ENCODE results near the gene BTBD2. TPM values are rescaled to one million over a fixed set of nuclear protein-coding genes. Genes with fewer than 3 reads are reported as not detected.

The BTBD2 gene
- total and polyA plus RNA-seq, 10 of the 15 experiments (the other 5 are each of a cell fraction or from before 2014, with no cell fraction given) = 0.13 to 66.2 (median 10.4) TPM

GRCh38 chr19:1984357-1984756 lies 31.2 kb downstream of the BTBD2 start (continued):
- TF ChIP-seq SUZ12 (IDR thresholded peaks at IDR 0.05; ENCODE audit: unreplicated experiment) = no peak

GRCh38 chr19:1981253-1981652 lies 34.3 kb downstream of the BTBD2 start:
- intact Hi-C loops (cut with micrococcal nuclease; ENCODE audit: unreplicated experiment) = no loop called here
- ATAC-seq (no peak), DNase-seq (ENCODE audit: low read depth, low spot score) (no peak), FAIRE-seq (no peak)
- BruUV-seq (replicated peaks) = no TSS peak
- ChIA-PET RAD21 (ENCODE audit: unreplicated experiment) (no interaction called here), SMC1A (ENCODE audit: uncharacterized antibody, unreplicated experiment) (interaction anchor here (1.7 kb wide), 1 partner anchor 39 kb away, joined by 6 read pairs; no protein-coding TSS in a partner anchor), POLR2A (interaction anchor here (0.5 kb wide), 1 partner anchor 321 kb away, joined by 7 read pairs; no protein-coding TSS in a partner anchor), CTCF (no interaction called here)
- Histone ChIP-seq H2AFZ (ENCODE audit: control insufficient read depth, low read depth, low read length) (no peak overlapping the region), H3K4me3 (no peak overlapping the region), H3K79me2 (ENCODE audit: control insufficient read depth, insufficient read depth, low read length) (no peaks in the 10 kb centered on the region), H3K27me3 (replicated peaks in 1 of 2; ENCODE audit: control insufficient read depth in 2 of 2, insufficient read depth in 2 of 2, low read length in 1 of 2) (no peaks in the 10 kb centered on the region), H3K9ac (ENCODE audit: control insufficient read depth, insufficient read depth, low read length) (no peak overlapping the region), H3K4me1 (ENCODE audit: control insufficient read depth, insufficient read depth, low read length) (no peaks in the 10 kb centered on the region), H4K20me1 (ENCODE audit: control insufficient read depth, insufficient read depth) (no peaks in the 10 kb centered on the region), H3K4me2 (ENCODE audit: control insufficient read depth, insufficient read depth) (no peak overlapping the region), H3K27ac (ENCODE audit: control insufficient read depth, insufficient read depth) (no peak overlapping the region), H3K36me3 (ENCODE audit: control insufficient read depth in 2 of 2, insufficient read depth in 2 of 2, low read length in 1 of 2) (peaks cover 4 to 27% of the 10 kb centered on the region in 2 experiments; a peak in 3 of 4 replicates), H3K9me3 (replicated peaks; ENCODE audit: control insufficient read depth, insufficient read depth, low read length) (no peaks in the 10 kb centered on the region)
- in situ Hi-C loops (cut with MboI) = no loop called here
- WGBS (ENCODE audit: insufficient coverage, insufficient replicate concordance, low lambda C conversion rate, missing lambda C conversion rate) = 81% methylated on average over 16 of the region's 20 CpGs
- TF ChIP-seq NKRF (conservative IDR thresholded peaks at IDR 0.05) (no peak), BRCA1 (IDR thresholded peaks at IDR 0.05; ENCODE audit: low read depth, low read length) (no peak), E2F8 (IDR thresholded peaks at IDR 0.05; ENCODE audit: low read depth, partially characterized antibody) (no peak), CHD1 (IDR thresholded peaks at IDR 0.05; ENCODE audit: low read depth, low read length) (no peak), GABPA (IDR thresholded peaks at IDR 0.05; ENCODE audit: low read depth) (no peak), RELA (IDR thresholded peaks at IDR 0.05; ENCODE audit: borderline replicate concordance, partially characterized antibody) (no peak), SPI1 (IDR thresholded peaks at IDR 0.05; ENCODE audit: borderline replicate concordance, insufficient read depth, low read depth, low read length) (no peak), ZBTB33 (IDR thresholded peaks at IDR 0.05) (no peak), E2F4 (IDR thresholded peaks at IDR 0.05; ENCODE audit: low read depth, low read length) (no peak), ZNF274 (IDR thresholded peaks at IDR 0.05; ENCODE audit: insufficient read depth, insufficient read length) (no peak), RUNX3 (IDR thresholded peaks at IDR 0.05; ENCODE audit: low read length) (no peak), TCF7 (IDR thresholded peaks at IDR 0.05; ENCODE audit: borderline replicate concordance) (no peak), RFX5 (IDR thresholded peaks at IDR 0.05; ENCODE audit: low read depth, low read length) (no peak), YY1 (IDR thresholded peaks at IDR 0.05; ENCODE audit: low read depth, low read length) (no peak), WRNIP1 (IDR thresholded peaks at IDR 0.05; ENCODE audit: borderline replicate concordance, low read depth, low read length) (no peak), ZNF207 (IDR thresholded peaks at IDR 0.05; ENCODE audit: borderline replicate concordance) (no peak)
